Kidney (tissue), 14 donors: Measurements from ENCODE around the gene SMC6. TPM values are rescaled to one million over a fixed set of nuclear protein-coding genes. Genes with fewer than 3 reads are reported as not detected.

ENCODE experiments used
- DNase-seq, 5 donors: peaks; one replicate each; pipeline ENCODE4 v3.0.0-alpha.2; 2013 to 2020
- FAIRE-seq: peaks from 2 replicates; lab custom pipeline; 2012; peaks lifted over from hg19 to GRCh38; lab: Jason Lieb, UNC
- H3K27ac ChIP-seq, 2 donors: one replicate each; pipeline ENCODE4 v1.7.0; 2013; ENCODE audit warnings: low read depth in 2 of 2, low read length in 2 of 2, inconsistent platforms in 1 of 2
- H3K27me3 ChIP-seq: one replicate; pipeline ENCODE4 v1.7.1; 2013; ENCODE audit warnings: low read length, inconsistent platforms; ENCODE audit not compliant: control insufficient read depth, insufficient read depth
- H3K36me3 ChIP-seq, 3 donors: one replicate each; pipeline versions ENCODE4 v1.7.0 to v1.7.1; 2013; ENCODE audit warnings: low read length in 3 of 3, control low read depth in 1 of 3, inconsistent platforms in 1 of 3; ENCODE audit not compliant: insufficient read depth in 3 of 3, control insufficient read depth in 2 of 3
- H3K4me1 ChIP-seq, 3 donors: one replicate each; pipeline versions ENCODE4 v1.7.0 to v1.7.1; 2013; ENCODE audit warnings: low read length in 3 of 3, inconsistent platforms in 1 of 3, low read depth in 1 of 3; ENCODE audit not compliant: control insufficient read depth in 2 of 3, insufficient read depth in 2 of 3
- H3K4me3 ChIP-seq, 3 donors: one replicate each; pipeline versions ENCODE4 v1.7.0 to v1.8.1; 2013; ENCODE audit warnings: low read length in 3 of 3, control low read depth in 1 of 3, inconsistent platforms in 1 of 3
- H3K9ac ChIP-seq, 3 donors: one replicate each; pipeline versions ENCODE4 v1.7.0 to v1.7.1; 2013; ENCODE audit warnings: low read length in 3 of 3, control low read depth in 1 of 3, inconsistent platforms in 1 of 3
- H3K9me3 ChIP-seq, 3 donors: one replicate each; pipeline versions ENCODE4 v1.7.0 to v1.7.1; 2013; ENCODE audit warnings: low read length in 3 of 3, control low read depth in 1 of 3, inconsistent platforms in 1 of 3; ENCODE audit not compliant: control insufficient read depth in 2 of 3, insufficient read depth in 1 of 3
- intact Hi-C: fragments of 100-400 bp; cut with DNase I; formaldehyde crosslinking; loops from one replicate; pipeline ENCODE4 v1.11.1; 2022
- polyA plus RNA-seq: library from polyadenylated mRNA; stranded (reverse); fragments of 350-450 nt; fragmentation: Illumina TruSeq; extraction: RNeasy Lipid Tissue Mini Kit (QIAGEN cat#74804); gene quantifications from one replicate; pipeline ENCODE4 v1.2.3, GENCODE V29; 2014; ENCODE audit warnings: low read depth, low replicate concordance; ENCODE audit not compliant: insufficient read depth
- total RNA-seq: library from RNA; stranded (reverse); fragmentation: NEBNext Ultra II Directional; extraction: Animal tissue kit (Norgen Biotek cat#: 25700); gene quantifications from one replicate; pipeline ENCODE4 v1.2.1, GENCODE V29; 2021
- TF ChIP-seq, protein P1 (sequence below): IDR thresholded peaks from 3 replicates; pipeline ENCODE4 v1.5.1; 2012; ENCODE audit warnings: mild to moderate bottlenecking, moderate library complexity, borderline replicate concordance; ENCODE audit not compliant: insufficient read depth; ENCODE audit errors: extremely low read depth
- donor health status: control.
- donor health status: control.
- donor health status: control.
- donor health status: control.
- donor health status: control.
- donor health status: DM: yes; HTN: yes; CAD: no.
- donor health status: Normal renal cell carcinoma (clear cell type).

Gene SMC6
- total and polyA plus RNA-seq, 2 donors from 2014 or later: 4.8 to 16.3 TPM

DNA sequence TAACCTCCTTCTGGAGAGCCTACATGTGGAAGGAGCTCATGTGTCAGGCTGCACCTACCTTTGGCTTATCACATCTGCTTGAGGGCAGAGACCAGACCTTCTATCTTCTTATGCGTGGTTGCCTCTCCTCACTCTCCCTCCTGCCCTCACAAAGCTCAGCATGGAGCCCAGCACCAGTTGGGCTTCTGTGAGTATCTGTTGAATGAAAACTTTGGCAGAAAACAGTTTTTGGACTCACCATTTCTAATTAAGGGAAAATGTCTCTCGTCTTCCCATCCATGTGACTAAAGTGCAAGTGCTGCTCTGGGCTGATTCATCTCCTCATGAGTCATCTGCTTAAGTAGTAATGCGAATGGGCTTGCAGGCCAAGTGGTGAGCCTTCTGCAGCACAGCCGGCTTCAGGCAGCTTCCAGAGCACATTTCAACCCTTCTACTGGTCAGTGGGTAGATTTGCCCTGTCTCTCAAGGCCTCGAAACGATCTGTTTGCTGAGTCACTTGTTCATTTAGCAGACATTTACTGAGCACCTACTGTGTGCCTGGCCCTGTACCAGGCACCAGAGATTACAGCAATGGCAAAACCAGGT lies 110.5 kb downstream of the SMC6 start:
- DNase-seq (peak in 1 of 5 donors; percentile 79), FAIRE-seq (no peak)
- no peaks in the 10 kb centered on the region for H3K9me3 ChIP-seq
- TF ChIP-seq, protein P1, sequence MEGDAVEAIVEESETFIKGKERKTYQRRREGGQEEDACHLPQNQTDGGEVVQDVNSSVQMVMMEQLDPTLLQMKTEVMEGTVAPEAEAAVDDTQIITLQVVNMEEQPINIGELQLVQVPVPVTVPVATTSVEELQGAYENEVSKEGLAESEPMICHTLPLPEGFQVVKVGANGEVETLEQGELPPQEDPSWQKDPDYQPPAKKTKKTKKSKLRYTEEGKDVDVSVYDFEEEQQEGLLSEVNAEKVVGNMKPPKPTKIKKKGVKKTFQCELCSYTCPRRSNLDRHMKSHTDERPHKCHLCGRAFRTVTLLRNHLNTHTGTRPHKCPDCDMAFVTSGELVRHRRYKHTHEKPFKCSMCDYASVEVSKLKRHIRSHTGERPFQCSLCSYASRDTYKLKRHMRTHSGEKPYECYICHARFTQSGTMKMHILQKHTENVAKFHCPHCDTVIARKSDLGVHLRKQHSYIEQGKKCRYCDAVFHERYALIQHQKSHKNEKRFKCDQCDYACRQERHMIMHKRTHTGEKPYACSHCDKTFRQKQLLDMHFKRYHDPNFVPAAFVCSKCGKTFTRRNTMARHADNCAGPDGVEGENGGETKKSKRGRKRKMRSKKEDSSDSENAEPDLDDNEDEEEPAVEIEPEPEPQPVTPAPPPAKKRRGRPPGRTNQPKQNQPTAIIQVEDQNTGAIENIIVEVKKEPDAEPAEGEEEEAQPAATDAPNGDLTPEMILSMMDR: no peak
- no peaks in the 10 kb centered on the region for H3K36me3 ChIP-seq
- no peaks in the 10 kb centered on the region for H3K4me1 ChIP-seq
- no peak overlapping the region for H3K27ac ChIP-seq
- H3K27me3 ChIP-seq: no peaks in the 10 kb centered on the region
- H3K4me3 ChIP-seq: no peak overlapping the region
- intact Hi-C loops: no loop called here
- H3K9ac ChIP-seq: no peak overlapping the region

DNA sequence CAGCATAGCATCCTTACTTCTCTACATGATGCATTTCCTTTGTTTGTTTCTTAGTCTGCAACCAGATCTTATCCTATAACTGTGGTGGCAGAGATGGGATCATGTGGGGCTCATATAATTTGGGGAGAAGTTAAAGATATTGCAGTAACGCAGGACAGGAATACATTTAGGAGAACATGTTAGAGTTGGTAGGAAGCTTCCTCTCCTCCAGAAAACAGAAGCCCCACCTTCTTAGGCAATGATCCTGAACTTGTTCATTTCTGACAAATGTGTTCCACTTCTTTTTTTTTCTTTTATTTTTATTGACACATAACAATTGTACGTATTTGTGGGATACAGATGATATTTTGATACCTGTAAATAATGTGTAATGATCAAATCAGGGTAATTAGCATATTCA lies 113.2 kb downstream of the SMC6 start:
- Histone ChIP-seq H3K9ac (no peak overlapping the region), H3K27ac (no peak overlapping the region), H3K4me1 (no peaks in the 10 kb centered on the region), H3K9me3 (no peaks in the 10 kb centered on the region), H3K27me3 (no peaks in the 10 kb centered on the region), H3K36me3 (no peaks in the 10 kb centered on the region), H3K4me3 (no peak overlapping the region)
- DNase-seq (no peak), FAIRE-seq (no peak)
- intact Hi-C loops: no loop called here
- TF ChIP-seq, protein P1: no peak

DNA sequence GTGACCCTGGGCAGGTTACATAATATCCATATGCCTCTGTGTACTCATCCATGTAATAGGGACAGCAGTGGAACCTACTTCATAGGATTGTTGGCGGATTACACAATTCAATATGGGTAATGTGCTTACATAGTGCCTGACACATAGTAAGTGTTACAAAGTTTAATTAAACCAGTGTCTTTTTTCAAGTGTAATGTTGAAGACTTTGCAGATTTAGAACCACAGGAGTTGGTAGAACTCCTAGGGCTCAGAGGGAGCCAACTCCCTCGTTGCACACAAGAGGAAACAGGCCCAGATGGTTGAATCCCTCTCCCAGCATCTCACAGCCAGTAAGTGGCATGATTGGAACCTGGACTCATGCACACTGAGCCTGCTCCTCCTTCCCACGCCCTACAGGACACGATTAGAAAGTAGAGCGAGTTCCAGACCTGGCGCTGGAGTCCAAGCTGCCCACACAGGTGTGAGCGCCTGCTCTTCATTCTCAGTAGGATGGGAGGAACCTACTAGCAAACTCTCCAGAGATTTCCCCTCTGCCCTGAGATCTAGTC lies 115.3 kb downstream of the SMC6 start:
- Histone ChIP-seq H3K27me3 (no peaks in the 10 kb centered on the region), H3K9ac (no peak overlapping the region), H3K9me3 (no peaks in the 10 kb centered on the region), H3K4me3 (no peak overlapping the region), H3K27ac (peak overlapping the region in 1 of 2 donors; percentile 1), H3K36me3 (no peaks in the 10 kb centered on the region), H3K4me1 (no peaks in the 10 kb centered on the region)
- FAIRE-seq: no peak
- TF ChIP-seq, protein P1: no peak
- intact Hi-C loops: no loop called here
- DNase-seq: no peak
